Progenitor cell of endocrine pancreas (in vitro differentiated cells): ENCODE measurements around the gene ACAD9. TPM values are rescaled to one million over a fixed set of nuclear protein-coding genes. Genes with fewer than 3 reads are reported as not detected.
"Not testable (repeated sequence)": the region's sequence is repeated elsewhere in the genome, so short reads cannot be mapped to it uniquely, and the experiment has no call there.

Experiments
- DNase-seq: peaks from one replicate; pipeline ENCODE4 v3.0.0; 2021; ENCODE audit warnings: low spot score; ENCODE audit not compliant: unreplicated experiment
- H3K27ac Mint-ChIP-seq: 2 replicates; pipeline ENCODE4 v1.8.0; 2021; ENCODE audit warnings: mild to moderate bottlenecking, moderate library complexity, mixed read lengths
- H3K27me3 Mint-ChIP-seq: 2 replicates; pipeline ENCODE4 v1.8.0; 2021; ENCODE audit warnings: mixed read lengths
- H3K36me3 Mint-ChIP-seq: 2 replicates; pipeline ENCODE4 v1.8.0; 2022; ENCODE audit warnings: mixed read lengths; ENCODE audit not compliant: insufficient read depth
- H3K4me1 Mint-ChIP-seq: 2 replicates; pipeline ENCODE4 v1.8.0; 2021; ENCODE audit warnings: low read depth, mixed read lengths
- H3K4me3 Mint-ChIP-seq: 2 replicates; pipeline ENCODE4 v1.8.0; 2021; ENCODE audit warnings: low read depth, mild to moderate bottlenecking, moderate library complexity, mixed read lengths
- H3K9me3 Mint-ChIP-seq: 2 replicates; pipeline ENCODE4 v1.8.0; 2021; ENCODE audit warnings: low read depth, mixed read lengths
- total RNA-seq: library from RNA; stranded (reverse); gene quantifications from 2 replicates; pipeline ENCODE4 v1.2.1, GENCODE V29; 2021
- TF ChIP-seq, protein P1 (sequence below): fragments of 200-600 bp; sonication (generic); IDR thresholded peaks from one replicate; pipeline ENCODE4 v1.5.0; 2021; ENCODE audit warnings: antibody characterized with exemption, mild to moderate bottlenecking; ENCODE audit not compliant: unreplicated experiment

ACAD9 gene
- total RNA-seq, 1 donor from 2014 or later = 57.0 TPM

DNA sequence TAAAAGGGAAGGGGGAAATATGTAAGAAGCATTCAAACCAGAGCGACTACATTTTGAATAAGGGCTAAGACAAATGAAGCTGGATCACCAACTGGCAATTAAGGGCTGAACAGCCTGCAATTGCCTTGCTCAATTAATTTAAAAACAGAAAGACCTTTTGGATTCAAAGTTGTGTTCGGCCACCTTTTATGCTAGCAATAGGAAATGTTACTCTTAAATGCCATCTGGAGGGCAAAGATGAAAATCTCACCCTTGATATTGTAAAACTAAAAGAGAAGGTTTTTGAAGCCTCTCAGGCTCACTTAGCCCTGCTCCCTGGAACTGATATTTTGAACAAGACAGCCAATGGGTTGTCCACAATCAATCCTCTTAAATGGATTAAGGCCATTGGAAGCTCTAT, 44.2 kb downstream of the ACAD9 start:
- Mint-ChIP-seq H3K36me3 (peaks cover 43% of the 10 kb centered on the region), H3K27ac (no peak overlapping the region), H3K4me1 (no peaks in the 10 kb centered on the region), H3K9me3 (peaks cover 69% of the 10 kb centered on the region), H3K4me3 (no peak overlapping the region), H3K27me3 (no peaks in the 10 kb centered on the region)
- no peak for DNase-seq
- TF ChIP-seq, protein P1, sequence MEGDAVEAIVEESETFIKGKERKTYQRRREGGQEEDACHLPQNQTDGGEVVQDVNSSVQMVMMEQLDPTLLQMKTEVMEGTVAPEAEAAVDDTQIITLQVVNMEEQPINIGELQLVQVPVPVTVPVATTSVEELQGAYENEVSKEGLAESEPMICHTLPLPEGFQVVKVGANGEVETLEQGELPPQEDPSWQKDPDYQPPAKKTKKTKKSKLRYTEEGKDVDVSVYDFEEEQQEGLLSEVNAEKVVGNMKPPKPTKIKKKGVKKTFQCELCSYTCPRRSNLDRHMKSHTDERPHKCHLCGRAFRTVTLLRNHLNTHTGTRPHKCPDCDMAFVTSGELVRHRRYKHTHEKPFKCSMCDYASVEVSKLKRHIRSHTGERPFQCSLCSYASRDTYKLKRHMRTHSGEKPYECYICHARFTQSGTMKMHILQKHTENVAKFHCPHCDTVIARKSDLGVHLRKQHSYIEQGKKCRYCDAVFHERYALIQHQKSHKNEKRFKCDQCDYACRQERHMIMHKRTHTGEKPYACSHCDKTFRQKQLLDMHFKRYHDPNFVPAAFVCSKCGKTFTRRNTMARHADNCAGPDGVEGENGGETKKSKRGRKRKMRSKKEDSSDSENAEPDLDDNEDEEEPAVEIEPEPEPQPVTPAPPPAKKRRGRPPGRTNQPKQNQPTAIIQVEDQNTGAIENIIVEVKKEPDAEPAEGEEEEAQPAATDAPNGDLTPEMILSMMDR = no peak

DNA sequence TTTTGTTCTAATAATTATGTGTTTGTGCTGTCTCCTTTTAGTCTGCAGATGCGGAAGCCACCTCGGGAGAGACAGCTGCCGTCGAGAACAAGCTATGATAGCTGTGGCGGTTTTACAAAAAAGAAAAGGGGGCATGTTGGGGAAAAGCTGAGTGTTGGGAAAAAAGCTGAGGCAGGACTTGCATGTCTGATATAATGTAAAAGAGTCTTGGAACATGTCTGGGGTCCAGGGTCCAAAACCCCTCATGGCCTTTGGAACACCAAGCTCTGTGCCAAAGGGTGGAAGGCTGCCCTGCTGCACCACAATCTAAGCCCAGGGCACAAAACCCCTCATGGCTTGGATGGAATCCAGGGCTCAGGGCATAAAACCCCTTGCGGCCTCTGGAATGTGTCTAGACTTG, 44.6 kb downstream of the ACAD9 start:
- not testable (repeated sequence) for H3K4me1 Mint-ChIP-seq, H3K27me3 Mint-ChIP-seq, H3K4me3 Mint-ChIP-seq, H3K27ac Mint-ChIP-seq, DNase-seq
- peaks cover 41% of the 10 kb centered on the region for H3K36me3 Mint-ChIP-seq
- peaks cover 67% of the 10 kb centered on the region for H3K9me3 Mint-ChIP-seq

DNA sequence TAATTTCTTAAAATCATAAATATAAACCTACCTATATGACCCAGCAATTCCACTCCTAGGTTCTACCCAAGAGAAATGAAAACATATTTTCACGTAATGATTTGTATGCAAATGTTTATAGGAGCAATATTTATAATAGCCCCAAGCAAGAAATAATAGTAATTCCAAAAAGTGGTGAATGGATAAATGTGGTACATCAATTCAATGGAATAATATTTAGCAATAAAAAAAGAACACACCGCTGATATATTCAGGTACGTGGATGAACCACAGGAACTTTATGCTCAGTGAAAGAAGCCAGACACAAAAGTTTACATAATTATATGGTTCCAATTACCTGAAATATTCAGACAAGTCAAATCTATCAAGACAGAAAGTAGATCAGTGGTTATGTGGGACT, 49.9 kb downstream of the ACAD9 start:
- Mint-ChIP-seq H3K27me3 (peaks cover 5% of the 10 kb centered on the region), H3K9me3 (peaks cover 32% of the 10 kb centered on the region)
- TF ChIP-seq, protein P1 = no peak

DNA sequence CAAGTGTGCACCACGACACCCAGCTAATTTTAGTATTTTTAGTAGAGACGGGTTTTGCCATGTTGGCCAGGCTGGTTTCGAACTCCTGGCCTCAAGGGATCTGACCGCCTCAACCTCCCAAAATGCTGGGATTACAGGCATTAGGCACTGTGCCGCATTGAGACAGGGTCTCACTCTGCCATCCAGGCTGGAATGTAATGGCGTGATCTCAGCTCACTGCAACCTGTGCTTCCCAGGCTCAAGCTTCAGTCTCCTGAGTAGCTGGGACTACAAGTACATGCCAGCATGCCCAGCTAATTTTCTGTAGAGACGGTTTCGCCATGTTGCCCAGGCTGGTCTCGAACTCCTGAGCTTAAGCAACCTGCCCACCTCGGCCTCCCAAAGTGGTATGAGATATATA, 51.6 kb downstream of the ACAD9 start:
- Mint-ChIP-seq H3K4me3 (no peak overlapping the region), H3K36me3 (peaks cover 6% of the 10 kb centered on the region), H3K9me3 (peaks cover 18% of the 10 kb centered on the region), H3K4me1 (no peaks in the 10 kb centered on the region), H3K27ac (no peak overlapping the region), H3K27me3 (peaks cover 5% of the 10 kb centered on the region)
- TF ChIP-seq, protein P1 = no peak
- DNase-seq = no peak

More for the DNA sequence above, 49.9 kb downstream of the ACAD9 start:
- Mint-ChIP-seq H3K4me1 (no peaks in the 10 kb centered on the region), H3K4me3 (no peak overlapping the region), H3K36me3 (peaks cover 18% of the 10 kb centered on the region), H3K27ac (no peak overlapping the region)
- no peak for DNase-seq

DNA sequence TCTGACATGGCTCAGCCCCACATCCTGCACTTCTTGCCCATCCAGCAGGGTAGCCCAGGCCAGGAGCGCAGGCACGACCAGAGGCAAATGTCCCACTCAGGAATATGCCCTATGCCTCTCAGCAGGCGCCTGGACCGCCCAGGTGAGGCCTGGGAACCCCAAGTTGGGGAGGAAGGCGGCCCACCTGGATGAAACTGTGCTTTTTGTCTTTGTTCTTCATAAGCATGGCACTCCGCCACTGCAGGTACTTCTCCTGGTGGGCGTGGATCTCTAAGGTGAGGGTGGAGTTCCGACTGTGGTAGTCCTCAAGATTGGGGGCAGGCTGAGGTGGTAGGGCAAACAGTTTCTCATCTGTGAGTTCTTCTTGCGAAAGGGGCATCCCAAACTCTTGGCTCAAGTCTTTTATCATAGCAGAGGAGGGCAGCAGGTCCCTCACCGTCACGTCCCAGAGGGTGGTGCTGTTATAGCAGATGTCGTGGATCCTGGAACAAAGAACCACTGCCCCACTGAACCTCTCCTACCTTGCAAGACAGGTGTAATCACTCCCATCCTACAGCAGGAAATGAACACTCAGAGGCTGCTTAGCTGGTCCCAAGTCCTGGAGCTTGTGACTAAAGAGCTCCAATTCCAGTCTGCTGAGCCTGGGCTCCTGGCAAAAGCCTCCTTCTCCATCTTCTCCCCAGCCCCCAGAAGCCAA, 53.2 kb downstream of the ACAD9 start:
- peaks cover 5% of the 10 kb centered on the region for H3K27me3 Mint-ChIP-seq
- TF ChIP-seq, protein P1 = no peak
- H3K36me3 Mint-ChIP-seq = peaks cover 2% of the 10 kb centered on the region
- H3K4me1 Mint-ChIP-seq = no peaks in the 10 kb centered on the region
- no peak for DNase-seq
- H3K9me3 Mint-ChIP-seq = peaks cover 9% of the 10 kb centered on the region
- no peak overlapping the region for H3K27ac Mint-ChIP-seq
- H3K4me3 Mint-ChIP-seq = no peak overlapping the region
